SHP77 treated with DMSO at 0.1 percent for 48 hours (cell line): ENCODE measurements around the gene LRMDA.

ENCODE experiments used
- DNase-seq: peaks from one replicate; lab custom pipeline; 2025; lab: John Stamatoyannopoulos, UW

Gene LRMDA

DNA sequence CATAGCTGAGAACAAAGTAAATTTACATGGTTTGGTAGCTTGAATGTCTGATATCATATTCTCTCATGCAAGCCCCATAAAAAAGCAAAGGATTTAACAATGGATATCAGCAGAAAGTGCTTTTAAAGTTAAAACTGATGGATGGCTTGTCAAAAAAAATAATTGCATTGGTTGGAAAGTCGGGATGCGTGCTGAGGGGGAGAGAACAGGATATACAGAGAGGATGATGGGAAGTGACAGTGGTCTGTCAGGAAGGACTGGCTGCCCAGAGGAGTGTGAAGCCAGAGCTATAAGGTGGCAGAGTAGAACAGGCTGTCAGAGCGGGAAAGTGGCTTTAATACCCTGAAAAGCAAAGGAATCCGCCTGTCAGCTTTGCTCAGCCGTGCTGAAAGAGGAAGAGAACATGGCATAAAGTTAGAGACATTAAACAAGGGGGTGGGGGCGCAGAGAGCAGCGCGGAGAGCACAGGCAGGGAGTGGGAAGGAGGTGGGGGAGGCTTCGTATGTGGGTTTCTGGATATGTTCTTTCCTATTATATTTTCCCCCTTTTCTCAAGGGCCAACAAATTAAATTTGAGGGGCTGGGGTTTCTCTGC is 493.0 kb downstream of the LRMDA start:
- no peak for DNase-seq

DNA sequence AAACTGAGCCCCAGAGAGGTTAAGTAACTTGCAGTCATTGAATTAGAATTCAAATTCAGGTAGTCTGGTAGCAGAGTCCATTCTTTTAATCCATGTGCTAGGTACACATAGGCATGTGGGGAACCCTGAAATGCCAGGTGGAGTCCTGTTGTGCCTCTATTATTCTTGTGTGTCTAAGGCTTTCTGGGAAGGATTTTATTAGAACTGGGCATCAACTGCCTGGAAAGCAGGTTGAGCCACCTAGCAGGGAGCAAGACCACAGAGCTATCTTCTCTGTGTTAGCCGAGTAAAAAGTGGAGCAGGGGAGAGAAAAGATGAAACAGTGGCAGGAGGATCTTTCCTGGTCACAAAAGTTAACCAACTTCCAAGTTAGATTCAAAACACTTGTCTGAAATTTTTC is 494.6 kb downstream of the LRMDA start:
- DNase-seq, result no peak

DNA sequence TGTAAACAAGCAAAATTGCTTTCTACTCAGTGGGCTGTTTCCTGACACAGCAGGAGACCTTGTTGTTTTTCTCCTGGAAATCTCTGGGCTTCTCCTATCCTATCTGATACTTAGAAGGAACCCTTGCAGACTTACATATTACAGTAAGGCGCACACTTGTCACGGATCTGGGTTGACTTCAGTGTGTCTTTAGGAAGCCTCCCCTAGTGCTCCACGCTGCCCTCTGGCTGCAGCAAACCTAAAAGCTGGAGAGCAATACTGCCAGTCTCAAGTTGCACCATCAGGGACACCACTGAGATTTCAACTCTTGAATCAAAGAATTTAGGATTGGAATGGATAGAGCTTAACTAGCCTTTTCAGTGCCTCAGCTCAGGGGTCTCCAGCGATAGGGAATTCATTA is 495.3 kb downstream of the LRMDA start:
- DNase-seq, result no peak

- DNase-seq, result no peak
These were observed 496.8 kb downstream of the LRMDA start for GRCh38 chr10:75928231-75928630.

GRCh38 chr10:75929630-75930161 is 498.3 kb downstream of the LRMDA start:
- DNase-seq, result no peak

GRCh38 chr10:75932921-75933320 is 501.5 kb downstream of the LRMDA start:
- no peak for DNase-seq

- no peak for DNase-seq
These were observed 503.8 kb downstream of the LRMDA start for GRCh38 chr10:75935240-75935639.

DNA sequence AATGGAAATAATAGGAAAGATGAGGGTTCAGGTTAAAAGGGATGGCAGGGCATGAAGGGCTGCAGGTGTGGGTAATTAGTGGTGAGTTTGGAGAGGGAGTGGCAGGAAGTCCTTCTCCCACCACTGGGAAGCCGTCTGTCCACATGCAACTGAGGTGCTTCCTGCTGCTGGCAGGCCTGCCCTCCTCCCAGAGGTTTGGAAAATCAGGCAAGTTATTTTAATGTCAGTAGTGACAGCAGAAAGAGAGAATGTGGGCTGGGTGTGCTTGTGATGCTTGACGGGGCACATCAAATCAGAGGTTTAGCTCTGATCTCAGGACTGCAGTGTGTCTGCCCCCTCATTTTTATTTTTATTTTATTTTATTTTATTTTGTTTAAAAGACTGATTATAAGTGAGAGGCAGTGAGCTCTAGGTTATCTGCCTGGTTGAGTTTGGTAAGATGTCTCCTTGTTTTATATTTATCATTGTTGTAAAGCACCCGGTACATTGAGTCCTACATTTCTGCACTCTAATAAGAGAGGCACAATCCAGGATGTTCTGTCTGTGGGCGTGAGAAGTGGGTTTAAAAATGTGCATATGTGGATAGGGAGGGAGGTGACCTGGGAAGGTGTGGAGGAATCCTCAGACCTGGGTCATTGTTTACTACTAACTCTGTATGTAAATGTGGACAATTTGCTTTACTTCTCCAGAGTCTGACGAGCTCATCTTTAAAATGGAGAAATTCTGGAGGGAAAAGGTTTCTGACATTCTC is 504.4 kb downstream of the LRMDA start:
- DNase-seq, result no peak

GRCh38 chr10:75936841-75937240 is 505.4 kb downstream of the LRMDA start:
- no peak for DNase-seq

DNA sequence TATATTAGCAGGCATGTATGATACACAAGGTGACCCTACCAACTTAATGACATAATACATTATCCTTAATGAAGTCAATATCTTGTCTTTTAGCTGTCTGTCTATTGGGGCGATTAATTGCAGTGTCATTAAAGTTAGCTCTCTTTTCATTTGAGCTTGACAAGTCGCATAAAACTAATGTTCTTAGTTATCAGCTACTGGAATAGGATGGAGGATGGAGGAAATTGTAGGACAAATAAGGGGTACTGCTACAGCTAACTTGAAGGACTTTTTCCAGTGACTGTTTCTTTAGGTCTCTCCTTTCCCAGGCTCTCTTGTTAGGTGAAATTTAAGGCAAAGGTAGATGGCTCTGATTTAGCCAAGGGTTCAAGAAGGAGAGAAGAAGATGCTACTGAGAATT is 506.4 kb downstream of the LRMDA start:
- DNase-seq, result no peak

DNA sequence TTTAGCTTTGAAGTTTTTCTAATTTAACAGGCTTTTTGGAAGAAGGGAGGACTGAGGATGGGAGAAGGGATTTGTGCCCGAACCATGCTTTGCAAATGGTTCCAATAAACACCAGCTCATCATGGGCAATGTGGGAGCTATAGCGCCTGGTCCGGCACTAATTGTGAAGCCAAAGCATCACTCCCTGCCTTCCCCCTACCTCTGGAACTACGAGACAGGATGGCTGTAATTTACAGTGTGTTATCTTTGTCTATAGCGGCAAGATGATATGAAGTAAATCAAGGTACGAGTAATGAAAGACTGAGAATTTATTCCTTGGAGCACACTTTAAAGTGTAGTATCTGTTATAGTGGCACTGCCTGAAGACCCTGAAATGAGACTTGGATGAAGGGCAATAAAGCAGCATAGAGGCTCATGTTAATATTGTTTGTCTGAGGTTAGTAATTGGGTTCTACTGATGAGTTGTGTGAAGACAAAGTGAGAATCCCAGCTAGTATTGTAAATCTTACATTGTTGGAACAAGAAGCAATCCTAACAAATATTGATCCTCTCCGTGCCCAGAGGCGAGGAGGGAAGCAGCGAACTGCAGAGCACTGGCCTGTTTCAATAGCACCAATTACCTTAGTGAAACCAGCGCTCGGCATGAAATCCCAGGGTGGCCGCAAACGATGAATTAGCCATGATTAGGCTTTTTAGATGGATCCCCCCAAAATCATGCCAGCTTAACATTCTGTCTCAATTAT is 507.1 kb downstream of the LRMDA start:
- no peak for DNase-seq

DNA sequence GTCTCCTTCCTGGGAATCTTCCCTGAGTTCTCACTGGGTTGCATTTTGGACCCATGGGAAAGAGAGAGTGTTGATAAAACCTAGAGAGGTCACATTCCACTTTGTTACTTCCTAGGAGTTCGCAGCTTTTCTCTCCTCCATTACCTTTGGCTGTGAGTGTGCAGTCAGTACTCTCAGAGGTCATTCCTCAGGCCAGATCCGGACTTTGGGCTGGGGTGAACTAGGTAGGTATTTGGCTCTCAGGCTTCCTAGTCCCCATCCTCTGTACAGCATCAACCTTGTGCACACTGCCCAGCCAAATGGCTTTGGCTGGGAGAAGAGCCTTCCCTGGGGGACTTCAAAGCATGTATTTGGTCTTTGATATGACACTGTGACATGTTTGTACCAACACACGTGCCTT is 508.1 kb downstream of the LRMDA start:
- no peak for DNase-seq

DNA sequence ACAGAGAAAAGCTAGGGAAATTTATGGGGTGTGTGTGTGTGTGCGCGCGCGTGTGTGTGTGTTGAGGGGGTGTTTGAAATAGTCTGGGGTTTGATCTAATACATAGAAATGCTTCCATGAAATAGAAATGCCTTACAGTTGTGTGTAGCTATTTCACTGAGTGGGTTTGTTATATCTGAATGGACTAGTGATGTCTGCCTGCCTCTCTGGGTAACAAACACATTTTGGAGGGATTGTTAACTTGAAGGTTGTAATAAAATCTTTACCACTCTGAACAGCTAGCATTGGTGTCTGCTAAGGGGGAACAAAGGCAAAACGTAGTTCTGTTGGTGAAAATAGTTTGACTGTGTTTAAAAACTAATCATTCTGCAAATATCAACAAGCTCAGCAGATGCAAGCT is 509.3 kb downstream of the LRMDA start:
- DNase-seq, result no peak

GRCh38 chr10:75941223-75941801 is 509.9 kb downstream of the LRMDA start:
- DNase-seq, result no peak

DNA sequence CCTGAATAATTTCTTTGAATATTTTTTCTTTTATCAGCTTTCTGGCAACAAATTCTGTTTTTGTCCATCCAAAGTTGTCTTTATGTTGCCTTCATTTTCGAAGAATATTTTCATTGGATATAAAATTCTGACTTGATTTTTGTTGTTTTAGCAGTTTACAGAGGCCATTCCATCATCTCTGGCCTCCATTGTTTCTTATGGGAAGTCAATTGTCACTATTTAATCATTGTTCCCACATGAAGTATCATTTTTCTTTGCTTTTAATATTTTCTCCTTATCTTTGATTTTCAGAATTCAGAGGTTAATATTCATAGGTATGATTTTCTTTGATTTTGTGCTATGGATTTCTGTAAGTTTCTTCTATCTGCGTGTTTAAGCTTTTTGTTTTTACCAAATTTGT is 512.6 kb downstream of the LRMDA start:
- no peak for DNase-seq

DNA sequence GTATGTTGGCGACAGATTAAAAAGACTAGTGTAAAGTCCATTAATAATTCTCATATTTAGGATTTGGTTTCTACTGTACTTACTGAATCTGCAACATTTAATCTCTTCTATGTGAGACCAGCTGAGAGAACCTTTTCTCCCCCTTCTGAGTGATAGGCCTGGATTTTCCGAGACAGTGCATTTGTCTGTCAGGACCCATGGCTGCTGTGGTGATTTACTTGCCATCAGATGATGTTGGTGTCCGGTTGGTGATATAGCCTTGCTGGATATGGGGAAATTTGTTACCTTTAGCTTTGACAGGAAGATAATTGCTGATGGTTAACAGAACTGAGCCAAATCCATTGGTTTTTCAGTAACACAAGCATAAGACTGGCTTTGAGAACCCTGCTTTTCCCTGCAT is 517.2 kb downstream of the LRMDA start:
- no peak for DNase-seq

- no peak for DNase-seq
These were observed 518.9 kb downstream of the LRMDA start for GRCh38 chr10:75950307-75950706.

- no peak for DNase-seq
These were observed 519.7 kb downstream of the LRMDA start for GRCh38 chr10:75950997-75951589.

- DNase-seq, result no peak
These were observed 520.2 kb downstream of the LRMDA start for GRCh38 chr10:75951627-75952026.

DNA sequence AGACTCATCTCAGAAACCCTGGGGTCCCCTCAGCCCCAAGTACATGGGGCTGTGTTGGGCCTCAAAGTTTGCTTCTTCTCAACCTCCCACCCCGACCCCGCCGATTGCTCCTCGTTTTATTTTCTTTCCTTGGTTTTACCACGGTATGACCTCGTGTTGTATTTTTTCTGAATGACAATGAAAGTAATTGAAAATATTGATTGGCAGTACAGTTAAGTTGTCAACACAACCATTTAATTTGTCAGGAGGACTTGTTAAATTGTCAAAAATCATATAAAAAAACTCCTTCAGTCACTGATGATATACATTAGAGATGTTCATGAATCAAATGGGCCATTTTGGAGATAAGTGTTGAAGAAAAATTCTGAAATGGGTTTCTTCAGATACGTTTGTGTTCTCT is 520.7 kb downstream of the LRMDA start:
- no peak for DNase-seq

DNA sequence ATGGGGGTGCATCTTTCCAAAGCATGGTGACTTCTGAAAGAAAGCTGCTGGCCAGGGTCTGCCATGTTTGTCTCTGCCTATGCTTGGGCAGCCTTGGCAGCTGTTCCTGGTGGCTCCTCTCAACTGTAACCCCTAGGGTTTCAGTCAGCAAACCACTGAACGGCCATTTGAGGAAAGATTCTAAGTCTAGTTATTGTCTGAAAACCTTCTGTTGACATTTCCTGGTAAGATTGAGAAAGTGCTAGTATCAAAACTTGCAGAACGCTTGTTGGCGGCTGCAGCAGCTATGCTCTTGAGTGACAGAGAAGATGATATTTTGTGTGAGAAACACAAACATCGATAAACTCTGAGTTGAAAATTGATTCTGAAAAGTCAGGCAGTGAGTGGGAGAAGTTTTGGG is 523.1 kb downstream of the LRMDA start:
- no peak for DNase-seq

DNA sequence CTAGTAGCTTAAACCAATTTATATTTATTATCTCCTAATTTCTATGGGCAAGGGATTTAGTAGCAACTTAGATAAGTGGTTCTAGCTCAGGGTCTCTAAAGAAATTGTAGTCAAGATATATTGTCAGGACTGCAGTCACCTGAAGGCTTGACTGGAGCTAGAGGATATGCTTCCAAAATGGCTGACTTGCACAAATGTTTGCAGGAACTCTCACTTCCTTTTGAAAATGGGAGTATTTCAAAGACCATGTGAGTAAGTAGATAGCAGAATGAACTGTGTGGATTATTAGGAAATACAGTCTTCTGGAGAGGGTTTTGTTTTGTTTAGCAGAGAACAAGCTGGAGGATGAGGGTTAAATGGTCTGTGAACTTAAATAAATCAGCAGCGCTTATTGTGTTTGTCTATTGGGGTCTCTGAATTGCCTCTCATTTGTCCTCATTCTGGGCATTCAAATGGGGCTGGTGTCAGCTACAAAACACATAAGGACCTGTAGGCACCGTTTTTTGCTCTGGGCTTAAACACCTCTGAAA is 524.6 kb downstream of the LRMDA start:
- no peak for DNase-seq
